Progenitor cell of endocrine pancreas (in vitro differentiated cells): ENCODE measurements around the gene DOCK2. TPM values are rescaled to one million over a fixed set of nuclear protein-coding genes. Genes with fewer than 3 reads are reported as not detected.
A peak's percentile ranks its signal among the peaks of the same experiment; 100 is the strongest.

Experiments
- DNase-seq: peaks from one replicate; pipeline ENCODE4 v3.0.0; 2021; ENCODE audit warnings: low spot score; ENCODE audit not compliant: unreplicated experiment
- H3K27ac Mint-ChIP-seq: 2 replicates; pipeline ENCODE4 v1.8.0; 2021; ENCODE audit warnings: mild to moderate bottlenecking, moderate library complexity, mixed read lengths
- H3K27me3 Mint-ChIP-seq: 2 replicates; pipeline ENCODE4 v1.8.0; 2021; ENCODE audit warnings: mixed read lengths
- H3K36me3 Mint-ChIP-seq: 2 replicates; pipeline ENCODE4 v1.8.0; 2022; ENCODE audit warnings: mixed read lengths; ENCODE audit not compliant: insufficient read depth
- H3K4me1 Mint-ChIP-seq: 2 replicates; pipeline ENCODE4 v1.8.0; 2021; ENCODE audit warnings: low read depth, mixed read lengths
- H3K4me3 Mint-ChIP-seq: 2 replicates; pipeline ENCODE4 v1.8.0; 2021; ENCODE audit warnings: low read depth, mild to moderate bottlenecking, moderate library complexity, mixed read lengths
- H3K9me3 Mint-ChIP-seq: 2 replicates; pipeline ENCODE4 v1.8.0; 2021; ENCODE audit warnings: low read depth, mixed read lengths
- CTCF ChIP-seq: fragments of 200-600 bp; sonication (generic); IDR thresholded peaks from one replicate; pipeline ENCODE4 v1.5.0; 2021; ENCODE audit warnings: antibody characterized with exemption, mild to moderate bottlenecking; ENCODE audit not compliant: unreplicated experiment
- total RNA-seq: library from RNA; stranded (reverse); gene quantifications from 2 replicates; pipeline ENCODE4 v1.2.1, GENCODE V29; 2021

DOCK2 gene
- total RNA-seq, 1 donor from 2014 or later: not detected

GRCh38 chr5:169706758-169707450 lies 69.8 kb downstream of the DOCK2 start:
- Mint-ChIP-seq H3K9me3 (no peaks in the 10 kb centered on the region), H3K27ac (no peak overlapping the region)

GRCh38 chr5:169707686-169708085 lies 70.6 kb downstream of the DOCK2 start:
- no peaks in the 10 kb centered on the region for H3K36me3 Mint-ChIP-seq
- no peak for TF ChIP-seq CTCF
- H3K4me1 Mint-ChIP-seq: peaks cover 4% of the 10 kb centered on the region
- DNase-seq: no peak
- no peaks in the 10 kb centered on the region for H3K9me3 Mint-ChIP-seq
- peaks cover 38% of the 10 kb centered on the region for H3K27me3 Mint-ChIP-seq
- no peak overlapping the region for H3K4me3 Mint-ChIP-seq
- no peak overlapping the region for H3K27ac Mint-ChIP-seq

More at GRCh38 chr5:169706758-169707450, 69.8 kb downstream of the DOCK2 start:
- H3K36me3 Mint-ChIP-seq: no peaks in the 10 kb centered on the region
- H3K27me3 Mint-ChIP-seq: peaks cover 37% of the 10 kb centered on the region
- H3K4me3 Mint-ChIP-seq: no peak overlapping the region
- TF ChIP-seq CTCF: no peak
- peaks cover 8% of the 10 kb centered on the region for H3K4me1 Mint-ChIP-seq
- no peak for DNase-seq

GRCh38 chr5:169710675-169711074 lies 73.6 kb downstream of the DOCK2 start:
- no peaks in the 10 kb centered on the region for H3K36me3 Mint-ChIP-seq
- H3K9me3 Mint-ChIP-seq: no peaks in the 10 kb centered on the region
- H3K4me1 Mint-ChIP-seq: no peaks in the 10 kb centered on the region
- DNase-seq: no peak
- TF ChIP-seq CTCF: no peak
- peak overlapping the region; percentile 1 for H3K27ac Mint-ChIP-seq
- no peak overlapping the region for H3K4me3 Mint-ChIP-seq
- peaks cover 47% of the 10 kb centered on the region for H3K27me3 Mint-ChIP-seq

GRCh38 chr5:169711551-169712225 lies 74.6 kb downstream of the DOCK2 start:
- no peak for TF ChIP-seq CTCF
- no peaks in the 10 kb centered on the region for H3K4me1 Mint-ChIP-seq
- H3K9me3 Mint-ChIP-seq: no peaks in the 10 kb centered on the region
- H3K27ac Mint-ChIP-seq: no peak overlapping the region
- peaks cover 50% of the 10 kb centered on the region for H3K27me3 Mint-ChIP-seq
- H3K4me3 Mint-ChIP-seq: no peak overlapping the region
- DNase-seq: no peak
- no peaks in the 10 kb centered on the region for H3K36me3 Mint-ChIP-seq

- no peaks in the 10 kb centered on the region for H3K36me3 Mint-ChIP-seq
- DNase-seq: no peak
- H3K27ac Mint-ChIP-seq: no peak overlapping the region
- H3K27me3 Mint-ChIP-seq: peaks cover 49% of the 10 kb centered on the region
- no peaks in the 10 kb centered on the region for H3K9me3 Mint-ChIP-seq
- TF ChIP-seq CTCF: no peak
- no peak overlapping the region for H3K4me3 Mint-ChIP-seq
- H3K4me1 Mint-ChIP-seq: no peaks in the 10 kb centered on the region
Observed at GRCh38 chr5:169712428-169712827, 75.4 kb downstream of the DOCK2 start.
